Lung (tissue), 12 donors: ENCODE measurements around the gene ZNF511. TPM values are rescaled to one million over a fixed set of nuclear protein-coding genes. Genes with fewer than 3 reads are reported as not detected.

Experiments used
- ATAC-seq: fragments of 200-7000 bp; cut with Tn5 transposase; one replicate; pipeline ENCODE4 v1.9.1; 2020; ENCODE audit warnings: moderate number of reproducible peaks; ENCODE audit not compliant: insufficient read depth, low FRiP score
- DNase-seq, 3 donors: peaks; one replicate each; pipeline ENCODE4 v3.0.0-alpha.2; 2013 to 2017
- H3K27ac ChIP-seq, 2 donors: one replicate each; pipeline ENCODE4 v1.5.1; 2013; ENCODE audit warnings: mild to moderate bottlenecking in 2 of 2, moderate library complexity in 2 of 2, control low read depth in 1 of 2, inconsistent platforms in 1 of 2, low read depth in 1 of 2, low read length in 1 of 2
- H3K27me3 ChIP-seq, 3 donors: one replicate each; pipeline ENCODE4 v1.5.1; 2013; ENCODE audit warnings: low read length in 2 of 3; ENCODE audit not compliant: control insufficient read depth in 3 of 3, insufficient read depth in 3 of 3
- H3K36me3 ChIP-seq, 4 donors: one replicate each; pipeline ENCODE4 v1.5.1; 2013; ENCODE audit warnings: low read length in 4 of 4, mild to moderate bottlenecking in 1 of 4, moderate library complexity in 1 of 4; ENCODE audit not compliant: control insufficient read depth in 4 of 4, insufficient read depth in 4 of 4
- H3K4me1 ChIP-seq, 5 donors: one replicate each; pipeline ENCODE4 v1.5.1; 2013; ENCODE audit warnings: low read length in 5 of 5, mild to moderate bottlenecking in 2 of 5, moderate library complexity in 1 of 5; ENCODE audit not compliant: control insufficient read depth in 5 of 5, insufficient read depth in 5 of 5
- H3K4me3 ChIP-seq: one replicate; pipeline ENCODE4 v1.5.1; 2013; ENCODE audit warnings: mild to moderate bottlenecking, control low read depth, moderate library complexity
- H3K9ac ChIP-seq, 2 donors: one replicate each; pipeline ENCODE4 v1.5.1; 2013; ENCODE audit warnings: low read length in 2 of 2, control low read depth in 1 of 2; ENCODE audit not compliant: insufficient read depth in 1 of 2
- H3K9me3 ChIP-seq, 4 donors: one replicate each; pipeline ENCODE4 v1.5.1; 2013; ENCODE audit warnings: low read length in 3 of 4, mild to moderate bottlenecking in 1 of 4, moderate library complexity in 1 of 4; ENCODE audit not compliant: control insufficient read depth in 4 of 4, insufficient read depth in 3 of 4
- WGBS, 2 donors: extraction: QIAGEN DNeasy Blood & Tissue Kit; methylation state at CpG; one replicate each; pipeline ENCODE4 v1.1.7; 2013; 5-methylcytosine and 5-hydroxymethylcytosine counted together
- polyA plus RNA-seq, 2 donors: library from polyadenylated mRNA; stranded (reverse); fragments of 200-250 nt; gene quantifications; one replicate each; pipeline ENCODE4 v1.2.1, GENCODE V29; 2013
- total RNA-seq, 2 donors: library from RNA; depleted of rRNA in 1 of 2; stranded (reverse); fragments of >200 nt in 1 of 2; gene quantifications; one replicate each; pipeline ENCODE4 v1.2.1, GENCODE V29; 2014 to 2021
- TF ChIP-seq, protein P1 (sequence below): IDR thresholded peaks from 2 replicates; pipeline ENCODE4 v1.5.1; 2012; ENCODE audit warnings: mild to moderate bottlenecking; ENCODE audit errors: control extremely low read depth, extremely low read depth
- donor health status: control.
- donor health status: control.
- donor health status: Bipolar disorder and iron deficiency.
- donor health status: healthy.
- donor health status: DM: yes; HTN: yes; CAD: no.

The ZNF511 gene
- total and polyA plus RNA-seq, 4 donors = 18.6 to 79.9 (median 43.6) TPM

DNA sequence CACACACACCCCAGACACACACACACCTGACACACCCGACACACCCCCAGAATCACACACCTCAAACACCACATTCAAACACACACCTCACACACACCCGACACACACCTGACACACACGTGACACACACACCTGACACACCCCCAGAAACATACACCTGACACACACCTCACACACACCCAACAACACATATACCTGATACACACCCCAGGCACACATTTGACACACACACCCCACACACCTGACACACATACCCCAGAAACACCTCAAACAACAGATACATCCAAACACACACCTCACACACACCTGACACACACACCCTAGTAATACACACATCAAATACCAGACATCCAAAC lies 28.6 kb downstream of the ZNF511 start:
- ATAC-seq (no peak), DNase-seq (no peak)
- 83 to 84% methylated on average over 3 of the region's 3 CpGs for WGBS, 2 donors
- no peak overlapping the region for H3K4me3 ChIP-seq
- peaks cover 0 to 21% (median 4%) of the 10 kb centered on the region in 5 donors for H3K4me1 ChIP-seq
- TF ChIP-seq, protein P1, sequence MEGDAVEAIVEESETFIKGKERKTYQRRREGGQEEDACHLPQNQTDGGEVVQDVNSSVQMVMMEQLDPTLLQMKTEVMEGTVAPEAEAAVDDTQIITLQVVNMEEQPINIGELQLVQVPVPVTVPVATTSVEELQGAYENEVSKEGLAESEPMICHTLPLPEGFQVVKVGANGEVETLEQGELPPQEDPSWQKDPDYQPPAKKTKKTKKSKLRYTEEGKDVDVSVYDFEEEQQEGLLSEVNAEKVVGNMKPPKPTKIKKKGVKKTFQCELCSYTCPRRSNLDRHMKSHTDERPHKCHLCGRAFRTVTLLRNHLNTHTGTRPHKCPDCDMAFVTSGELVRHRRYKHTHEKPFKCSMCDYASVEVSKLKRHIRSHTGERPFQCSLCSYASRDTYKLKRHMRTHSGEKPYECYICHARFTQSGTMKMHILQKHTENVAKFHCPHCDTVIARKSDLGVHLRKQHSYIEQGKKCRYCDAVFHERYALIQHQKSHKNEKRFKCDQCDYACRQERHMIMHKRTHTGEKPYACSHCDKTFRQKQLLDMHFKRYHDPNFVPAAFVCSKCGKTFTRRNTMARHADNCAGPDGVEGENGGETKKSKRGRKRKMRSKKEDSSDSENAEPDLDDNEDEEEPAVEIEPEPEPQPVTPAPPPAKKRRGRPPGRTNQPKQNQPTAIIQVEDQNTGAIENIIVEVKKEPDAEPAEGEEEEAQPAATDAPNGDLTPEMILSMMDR = no peak
- H3K9me3 ChIP-seq = peaks cover 0 to 19% (median 0%) of the 10 kb centered on the region in 4 donors
- peaks cover 0 to 59% (median 30%) of the 10 kb centered on the region in 3 donors for H3K27me3 ChIP-seq
- no peak overlapping the region for H3K27ac ChIP-seq
- no peak overlapping the region for H3K9ac ChIP-seq
- H3K36me3 ChIP-seq = no peaks in the 10 kb centered on the region

DNA sequence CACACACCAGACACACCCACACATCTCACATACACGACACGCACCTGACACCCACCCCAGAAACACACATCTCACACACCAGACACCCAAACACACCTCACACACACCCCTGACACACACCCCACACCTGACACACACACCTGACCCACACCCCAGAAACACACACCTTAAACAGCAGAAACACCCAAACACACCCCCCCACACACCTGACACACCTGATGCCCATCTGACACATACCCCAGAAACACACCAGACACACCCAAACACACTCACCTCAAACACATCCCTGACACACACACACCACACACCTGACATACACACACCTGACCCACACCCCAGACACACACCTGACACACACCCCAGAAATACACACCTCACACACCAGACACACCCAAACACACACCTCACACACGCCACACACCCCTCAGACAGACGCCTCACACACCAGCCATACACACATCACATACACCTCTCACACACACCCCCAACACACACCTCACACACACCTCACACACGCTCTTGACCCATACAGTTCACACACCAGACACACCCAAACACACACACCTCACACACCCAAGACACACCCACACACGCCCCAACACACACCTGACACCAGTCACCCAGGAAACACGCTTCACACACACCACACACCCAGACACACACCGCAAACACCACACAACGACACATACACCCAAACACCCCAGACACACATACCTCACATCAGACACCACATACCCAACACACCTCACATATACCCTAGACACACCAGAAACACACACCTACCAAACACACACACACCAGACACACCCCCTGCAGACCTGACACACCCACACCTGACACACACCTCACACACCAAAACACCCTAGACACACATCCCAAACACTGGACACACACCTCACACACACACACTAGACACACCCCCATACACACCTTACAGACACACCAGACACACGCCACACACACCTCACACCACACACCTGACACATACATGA lies 29.7 kb downstream of the ZNF511 start:
- WGBS, 2 donors = 91 to 92% methylated on average over 10 of the region's 10 CpGs
- ATAC-seq = no peak
- no peak for DNase-seq
- Histone ChIP-seq H3K4me3 (no peak overlapping the region), H3K27ac (no peak overlapping the region), H3K36me3 (no peaks in the 10 kb centered on the region), H3K9me3 (peaks cover 0 to 19% (median 0%) of the 10 kb centered on the region in 4 donors), H3K27me3 (peaks cover 0 to 54% (median 23%) of the 10 kb centered on the region in 3 donors), H3K4me1 (peaks cover 0 to 21% (median 4%) of the 10 kb centered on the region in 5 donors), H3K9ac (no peak overlapping the region)
- TF ChIP-seq, protein P1 = no peak

DNA sequence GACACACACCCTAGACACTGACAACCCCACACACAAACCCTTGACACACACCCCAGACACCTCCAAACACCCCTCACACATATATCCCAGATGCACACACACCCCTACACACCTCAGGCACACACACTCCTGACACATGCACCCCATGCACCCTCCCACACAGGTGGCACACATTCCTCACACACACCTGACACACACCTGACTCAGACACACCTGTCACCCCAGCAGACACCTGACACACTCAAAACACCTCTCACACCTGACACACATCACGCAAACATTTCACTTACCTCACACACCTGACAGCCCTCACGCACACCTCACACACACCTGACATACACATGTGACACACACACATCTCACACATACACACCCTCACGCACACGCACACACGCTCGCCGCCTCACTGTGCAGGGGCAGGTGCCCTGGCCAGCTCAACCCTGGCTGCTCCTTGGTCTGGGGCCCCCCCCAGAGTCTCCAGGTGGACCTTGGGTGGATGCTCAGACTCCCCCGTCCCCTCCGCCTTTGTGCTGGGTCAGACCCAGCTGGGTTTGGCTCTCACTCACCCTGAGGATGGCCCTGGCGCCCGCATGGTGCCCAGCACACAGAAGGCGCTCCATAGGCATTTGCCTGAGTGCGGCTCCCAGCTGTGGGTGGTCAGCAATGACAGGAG lies 31.1 kb downstream of the ZNF511 start:
- TF ChIP-seq, protein P1 = no peak
- H3K27me3 ChIP-seq = peaks cover 0 to 54% (median 19%) of the 10 kb centered on the region in 3 donors
- H3K4me1 ChIP-seq = peaks cover 0 to 18% (median 4%) of the 10 kb centered on the region in 5 donors
- H3K9me3 ChIP-seq = peaks cover 0 to 18% (median 0%) of the 10 kb centered on the region in 4 donors
- H3K36me3 ChIP-seq = no peaks in the 10 kb centered on the region
- WGBS, 2 donors = 92 to 93% methylated on average over 13 of the region's 13 CpGs
- no peak for DNase-seq
- H3K4me3 ChIP-seq = no peak overlapping the region
- no peak for ATAC-seq
- H3K9ac ChIP-seq = no peak overlapping the region
- H3K27ac ChIP-seq = no peak overlapping the region
